Fibroblast of villous mesenchyme (primary cell): ENCODE results near the gene ALDH3A1. TPM values are rescaled to one million over a fixed set of nuclear protein-coding genes. Genes with fewer than 3 reads are reported as not detected.

Experiments
- DNase-seq: peaks from one replicate; pipeline ENCODE4 v3.0.0-alpha.2; 2010; ENCODE audit warnings: low read depth
- H3K4me3 ChIP-seq: 2 replicates; pipeline ENCODE4 v1.5.1; 2011; ENCODE audit warnings: low read depth, mild to moderate bottlenecking, low read length
- total RNA-seq: library from RNA; depleted of rRNA; stranded (reverse); fragments of >200 nt; gene quantifications from 2 replicates; pipeline ENCODE4 v1.2.3, GENCODE V29; 2012
- TF ChIP-seq, protein P1 (sequence below): IDR thresholded peaks from 2 replicates; pipeline ENCODE4 v1.5.1; 2012; ENCODE audit warnings: low read depth, mild to moderate bottlenecking, low read length; ENCODE audit not compliant: insufficient read depth

Gene ALDH3A1
- total RNA-seq, 1 donor: not detected

DNA sequence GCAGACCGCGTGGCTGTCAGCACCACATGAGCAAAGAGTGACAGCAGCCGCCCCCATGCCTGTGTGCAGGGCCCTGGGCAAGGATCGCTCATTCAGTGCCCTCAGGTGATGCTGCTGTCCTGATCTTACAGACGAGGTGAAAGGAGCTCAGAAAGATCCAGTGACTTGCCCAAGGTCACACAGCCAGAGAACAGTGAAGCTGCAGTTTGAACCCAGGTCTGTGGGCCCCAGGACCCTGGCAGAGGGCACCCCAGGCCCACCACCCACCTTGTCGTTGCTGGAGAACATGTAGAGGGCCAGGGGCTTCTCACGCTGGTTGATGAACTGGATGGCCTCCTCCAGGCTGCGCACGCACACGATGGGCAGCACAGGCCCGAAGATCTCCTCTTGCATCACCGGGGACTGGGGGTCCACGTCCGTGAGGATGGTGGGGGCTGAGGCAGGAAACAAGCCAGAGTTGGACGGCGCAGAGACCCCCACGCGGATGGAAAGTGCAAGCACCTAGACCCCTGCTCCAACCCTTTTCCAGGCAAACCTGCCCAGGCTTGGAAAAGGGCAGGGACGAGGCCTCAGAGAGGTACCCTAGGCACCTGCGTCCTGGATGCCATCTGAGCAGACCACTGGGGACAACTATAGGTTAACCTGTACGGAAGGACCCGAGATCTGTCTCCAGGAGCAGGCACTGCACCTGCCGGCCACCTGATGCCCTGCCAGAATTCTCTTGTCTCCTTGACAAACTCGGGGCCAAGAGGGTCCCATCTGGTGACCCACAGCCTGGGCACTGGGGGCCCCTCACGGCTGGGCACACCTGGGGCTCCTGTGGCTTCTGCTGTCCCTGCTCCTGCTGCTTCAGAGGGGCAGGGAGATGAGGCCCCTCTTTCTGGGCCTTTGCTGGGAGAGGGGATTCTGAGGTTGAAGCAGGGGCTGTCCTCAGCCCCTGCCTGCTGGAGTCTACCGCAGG, 8.6 kb downstream of the ALDH3A1 start:
- H3K4me3 ChIP-seq: no peak overlapping the region
- TF ChIP-seq, protein P1, sequence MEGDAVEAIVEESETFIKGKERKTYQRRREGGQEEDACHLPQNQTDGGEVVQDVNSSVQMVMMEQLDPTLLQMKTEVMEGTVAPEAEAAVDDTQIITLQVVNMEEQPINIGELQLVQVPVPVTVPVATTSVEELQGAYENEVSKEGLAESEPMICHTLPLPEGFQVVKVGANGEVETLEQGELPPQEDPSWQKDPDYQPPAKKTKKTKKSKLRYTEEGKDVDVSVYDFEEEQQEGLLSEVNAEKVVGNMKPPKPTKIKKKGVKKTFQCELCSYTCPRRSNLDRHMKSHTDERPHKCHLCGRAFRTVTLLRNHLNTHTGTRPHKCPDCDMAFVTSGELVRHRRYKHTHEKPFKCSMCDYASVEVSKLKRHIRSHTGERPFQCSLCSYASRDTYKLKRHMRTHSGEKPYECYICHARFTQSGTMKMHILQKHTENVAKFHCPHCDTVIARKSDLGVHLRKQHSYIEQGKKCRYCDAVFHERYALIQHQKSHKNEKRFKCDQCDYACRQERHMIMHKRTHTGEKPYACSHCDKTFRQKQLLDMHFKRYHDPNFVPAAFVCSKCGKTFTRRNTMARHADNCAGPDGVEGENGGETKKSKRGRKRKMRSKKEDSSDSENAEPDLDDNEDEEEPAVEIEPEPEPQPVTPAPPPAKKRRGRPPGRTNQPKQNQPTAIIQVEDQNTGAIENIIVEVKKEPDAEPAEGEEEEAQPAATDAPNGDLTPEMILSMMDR: no peak
- DNase-seq: no peak

DNA sequence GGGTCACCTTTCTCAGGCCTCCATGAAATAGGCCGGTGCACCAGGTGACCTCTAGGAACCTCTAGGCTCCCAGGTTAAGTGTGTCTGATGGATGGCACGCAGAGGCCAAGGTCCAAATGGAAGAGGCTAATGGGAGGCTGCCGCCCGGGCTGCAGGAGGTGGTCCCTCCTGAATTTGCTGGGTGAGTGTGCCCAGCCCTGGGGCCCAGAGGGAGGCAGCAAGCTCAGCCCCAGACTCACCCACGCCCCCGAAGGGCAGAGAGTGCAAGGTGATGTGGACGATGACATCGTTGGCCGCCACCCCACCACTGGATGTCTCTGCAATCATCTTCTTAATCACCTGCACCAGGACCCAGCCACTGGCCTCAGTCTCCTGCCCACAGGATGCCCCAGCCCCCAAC, 9.3 kb downstream of the ALDH3A1 start:
- no peak overlapping the region for H3K4me3 ChIP-seq
- DNase-seq: no peak
- TF ChIP-seq, protein P1: no peak

- TF ChIP-seq, protein P1: no peak
- no peak overlapping the region for H3K4me3 ChIP-seq
- DNase-seq: no peak
Observed at GRCh38 chr17:19738073-19738449, 10.0 kb downstream of the ALDH3A1 start.

- no peak for DNase-seq
- TF ChIP-seq, protein P1: no peak
- no peak overlapping the region for H3K4me3 ChIP-seq
Observed at GRCh38 chr17:19737305-19738072, 10.6 kb downstream of the ALDH3A1 start.

DNA sequence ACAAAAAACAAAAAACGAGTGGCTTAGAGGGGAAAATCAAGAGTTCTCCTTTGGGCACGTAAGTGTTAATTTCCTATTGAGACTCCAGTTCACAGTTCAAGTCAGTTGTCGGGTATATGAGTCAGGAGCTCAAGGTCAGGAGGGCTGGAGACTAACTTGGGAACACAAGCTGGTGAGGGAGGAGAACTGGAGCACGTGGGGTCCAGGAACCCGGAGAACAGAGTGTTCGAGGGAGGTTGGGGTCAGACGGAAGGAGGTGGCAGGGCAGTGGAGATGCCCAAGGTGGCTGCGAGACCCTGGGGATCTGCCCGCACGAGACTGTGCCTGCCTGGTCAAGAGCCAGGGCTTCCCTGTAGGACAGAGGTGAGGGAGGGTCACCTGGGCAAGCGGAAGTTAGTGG, 12.0 kb downstream of the ALDH3A1 start:
- no peak overlapping the region for H3K4me3 ChIP-seq
- no peak for DNase-seq

GRCh38 chr17:19733953-19734526, 14.1 kb downstream of the ALDH3A1 start:
- no peak overlapping the region for H3K4me3 ChIP-seq
- no peak for DNase-seq
- TF ChIP-seq, protein P1: no peak

More for the DNA sequence above, 12.0 kb downstream of the ALDH3A1 start:
- TF ChIP-seq, protein P1: no peak
